ENCODE measurements around the gene ENOX1. TPM values are rescaled to one million over a fixed set of nuclear protein-coding genes. Genes with fewer than 3 reads are reported as not detected.

Gene ENOX1
- polyA plus RNA-seq, 3 donors, result 0.04 TPM; not detected in 2

DNA sequence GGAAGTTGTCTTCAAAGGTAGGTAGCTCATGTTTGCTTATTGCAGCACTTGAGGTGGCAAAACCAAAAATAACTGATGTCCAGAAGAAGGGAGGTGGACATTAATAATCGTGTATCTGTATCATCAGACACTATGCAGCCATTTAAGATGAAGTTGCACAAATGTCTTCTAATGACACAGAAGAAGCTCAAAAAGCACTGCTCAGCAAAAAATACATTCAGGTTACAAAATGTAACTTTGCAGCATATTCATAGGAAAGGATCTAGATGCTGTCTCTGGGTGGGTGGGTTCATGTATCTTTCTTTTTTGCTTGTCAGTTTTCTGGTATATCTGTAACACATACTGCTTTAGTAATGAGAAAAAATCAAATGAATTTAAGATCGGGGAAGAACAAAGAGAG is 515.6 kb downstream of the ENOX1 start:
- no peak overlapping the region for H3K4me3 Mint-ChIP-seq
- no peaks in the 10 kb centered on the region for H3K4me1 Mint-ChIP-seq
- H3K27ac Mint-ChIP-seq, result no peak overlapping the region
- no peak for DNase-seq
- peaks cover 0 to 2% (median 0%) of the 10 kb centered on the region in 3 donors for H3K27me3 Mint-ChIP-seq (ENCODE audit: low read depth in 3 of 3)
- Histone ChIP-seq H3K36me3 (replicated peaks in 1 of 2; ENCODE audit: control insufficient read depth in 1 of 2, insufficient read depth in 2 of 2, low read length in 2 of 2) (no peaks in the 10 kb centered on the region), H2AFZ (ENCODE audit: insufficient read depth, low read depth, low read length, poor library complexity, severe bottlenecking) (no peak overlapping the region), H3K9me3 (replicated peaks in 1 of 2; ENCODE audit: control insufficient read depth in 1 of 2, insufficient read depth in 1 of 2, low read length in 2 of 2) (no peaks in the 10 kb centered on the region), H3K27me3 (ENCODE audit: control insufficient read depth in 2 of 2, insufficient read depth in 2 of 2, low read length in 2 of 2) (no peaks in the 10 kb centered on the region), H3K4me3 (replicated peaks in 1 of 3; ENCODE audit: low read depth in 2 of 3, low read length in 3 of 3) (no peak overlapping the region), H3K4me2 (replicated peaks; ENCODE audit: extremely low read depth, low read length, poor library complexity, severe bottlenecking) (no peak overlapping the region), H4K20me1 (ENCODE audit: insufficient read depth, low read length) (no peaks in the 10 kb centered on the region), H3K9ac (ENCODE audit: insufficient read depth, low read length, poor library complexity, severe bottlenecking) (no peak overlapping the region), H3K4me1 (ENCODE audit: control insufficient read depth in 1 of 2, insufficient read depth in 2 of 2, low read length in 2 of 2) (no peaks in the 10 kb centered on the region), H3K27ac (ENCODE audit: low read depth in 1 of 2, low read length in 2 of 2) (no peak overlapping the region), H3K79me2 (ENCODE audit: insufficient read depth, low read length) (no peaks in the 10 kb centered on the region)
- peaks cover 0 to 3% (median 0%) of the 10 kb centered on the region in 7 donors for H3K9me3 Mint-ChIP-seq
- TF ChIP-seq, protein P1, sequence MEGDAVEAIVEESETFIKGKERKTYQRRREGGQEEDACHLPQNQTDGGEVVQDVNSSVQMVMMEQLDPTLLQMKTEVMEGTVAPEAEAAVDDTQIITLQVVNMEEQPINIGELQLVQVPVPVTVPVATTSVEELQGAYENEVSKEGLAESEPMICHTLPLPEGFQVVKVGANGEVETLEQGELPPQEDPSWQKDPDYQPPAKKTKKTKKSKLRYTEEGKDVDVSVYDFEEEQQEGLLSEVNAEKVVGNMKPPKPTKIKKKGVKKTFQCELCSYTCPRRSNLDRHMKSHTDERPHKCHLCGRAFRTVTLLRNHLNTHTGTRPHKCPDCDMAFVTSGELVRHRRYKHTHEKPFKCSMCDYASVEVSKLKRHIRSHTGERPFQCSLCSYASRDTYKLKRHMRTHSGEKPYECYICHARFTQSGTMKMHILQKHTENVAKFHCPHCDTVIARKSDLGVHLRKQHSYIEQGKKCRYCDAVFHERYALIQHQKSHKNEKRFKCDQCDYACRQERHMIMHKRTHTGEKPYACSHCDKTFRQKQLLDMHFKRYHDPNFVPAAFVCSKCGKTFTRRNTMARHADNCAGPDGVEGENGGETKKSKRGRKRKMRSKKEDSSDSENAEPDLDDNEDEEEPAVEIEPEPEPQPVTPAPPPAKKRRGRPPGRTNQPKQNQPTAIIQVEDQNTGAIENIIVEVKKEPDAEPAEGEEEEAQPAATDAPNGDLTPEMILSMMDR (IDR thresholded peaks at IDR 0.05), result no peak
- no peaks in the 10 kb centered on the region for H3K36me3 Mint-ChIP-seq
- intact Hi-C loops (cut with micrococcal nuclease), result no loop called here
- WGBS (ENCODE audit: insufficient coverage), result no CpG with 5 or more reads among the region's 2 CpGs

- peaks cover 0 to 3% (median 0%) of the 10 kb centered on the region in 7 donors for H3K9me3 Mint-ChIP-seq
- no peaks in the 10 kb centered on the region for H3K4me1 Mint-ChIP-seq
- H2AFZ ChIP-seq (ENCODE audit: insufficient read depth, low read depth, low read length, poor library complexity, severe bottlenecking), result no peak overlapping the region
- H3K4me3 ChIP-seq (replicated peaks in 1 of 3; ENCODE audit: low read depth in 2 of 3, low read length in 3 of 3), result no peak overlapping the region
- no peaks in the 10 kb centered on the region for H3K36me3 Mint-ChIP-seq
- TF ChIP-seq, protein P1 (IDR thresholded peaks at IDR 0.05), result no peak
- H3K4me1 ChIP-seq (ENCODE audit: control insufficient read depth in 1 of 2, insufficient read depth in 2 of 2, low read length in 2 of 2), result no peaks in the 10 kb centered on the region
- no peaks in the 10 kb centered on the region for H4K20me1 ChIP-seq (ENCODE audit: insufficient read depth, low read length)
- no peak overlapping the region for H3K27ac Mint-ChIP-seq
- no peaks in the 10 kb centered on the region for H3K79me2 ChIP-seq (ENCODE audit: insufficient read depth, low read length)
- no peak overlapping the region for H3K9ac ChIP-seq (ENCODE audit: insufficient read depth, low read length, poor library complexity, severe bottlenecking)
- H3K36me3 ChIP-seq (replicated peaks in 1 of 2; ENCODE audit: control insufficient read depth in 1 of 2, insufficient read depth in 2 of 2, low read length in 2 of 2), result no peaks in the 10 kb centered on the region
- H3K9me3 ChIP-seq (replicated peaks in 1 of 2; ENCODE audit: control insufficient read depth in 1 of 2, insufficient read depth in 1 of 2, low read length in 2 of 2), result no peaks in the 10 kb centered on the region
- peaks cover 0 to 2% (median 0%) of the 10 kb centered on the region in 3 donors for H3K27me3 Mint-ChIP-seq (ENCODE audit: low read depth in 3 of 3)
- no peaks in the 10 kb centered on the region for H3K27me3 ChIP-seq (ENCODE audit: control insufficient read depth in 2 of 2, insufficient read depth in 2 of 2, low read length in 2 of 2)
- DNase-seq, result no peak
- no peak overlapping the region for H3K4me2 ChIP-seq (replicated peaks; ENCODE audit: extremely low read depth, low read length, poor library complexity, severe bottlenecking)
- 100% methylated on average over 1 of the region's 4 CpGs for WGBS (ENCODE audit: insufficient coverage)
- intact Hi-C loops (cut with micrococcal nuclease), result no loop called here
- no peak overlapping the region for H3K4me3 Mint-ChIP-seq
- no peak overlapping the region for H3K27ac ChIP-seq (ENCODE audit: low read depth in 1 of 2, low read length in 2 of 2)
These were observed 516.5 kb downstream of the ENOX1 start for GRCh38 chr13:43270130-43270830.
